Stimulated activated CD4-positive, alpha-beta T cell treated with anti-CD3 and anti-CD28 coated beads, Interleukin-4, amount 100 ng/mL, for 4 hours (primary cell): Measurements from ENCODE around the gene ZNF850.
A peak's percentile ranks its signal among the peaks of the same experiment; 100 is the strongest.
"Not testable (repeated sequence)": the region's sequence is repeated elsewhere in the genome, so short reads cannot be mapped to it uniquely, and the experiment has no call there.

Experiments used
- DNase-seq, 2 experiments: peaks; one replicate each; pipeline ENCODE4 v3.0.0-alpha.2; 2020

The ZNF850 gene

GRCh38 chr19:36772311-36773222 lies at the start of gene ZNF850:
TSS of gene ZNF850 (minus strand) at chr19:36772807. CDS start at chr19:36762606, 10,201 bp downstream.
- peak; percentile 91 to 93 for DNase-seq

- DNase-seq, result no peak
Observed at GRCh38 chr19:36821758-36822157, 49.2 kb upstream of the ZNF850 start.

- no peak for DNase-seq
Observed at GRCh38 chr19:36819130-36819630, 46.6 kb upstream of the ZNF850 start.

- DNase-seq, result no peak
Observed at GRCh38 chr19:36807029-36807428, 34.4 kb upstream of the ZNF850 start.

GRCh38 chr19:36805364-36805763 lies 32.8 kb upstream of the ZNF850 start:
- no peak for DNase-seq

GRCh38 chr19:36797786-36798108 lies 25.1 kb upstream of the ZNF850 start:
- DNase-seq, result no peak

GRCh38 chr19:36796714-36796992 lies 24.0 kb upstream of the ZNF850 start:
- no peak for DNase-seq

- peak in 1 of 2 experiments; percentile 9 for DNase-seq
Observed at GRCh38 chr19:36791420-36792141, 19.0 kb upstream of the ZNF850 start.

- DNase-seq, result no peak
Observed at GRCh38 chr19:36775768-36776167, 3.2 kb upstream of the ZNF850 start.

- DNase-seq, result no peak
Observed at GRCh38 chr19:36773223-36773579, 594 bp upstream of the ZNF850 start.

GRCh38 chr19:36771261-36772231 lies 1.1 kb downstream of the ZNF850 start:
- peak in 1 of 2 experiments; percentile 26 for DNase-seq

- DNase-seq, result no peak
Observed at GRCh38 chr19:36750066-36750691, 22.4 kb downstream of the ZNF850 start.

- not testable (repeated sequence) for DNase-seq
Observed at GRCh38 chr19:36749613-36750012, 23.0 kb downstream of the ZNF850 start.

- DNase-seq, result no peak
Observed at GRCh38 chr19:36748431-36749275, 24.0 kb downstream of the ZNF850 start.

GRCh38 chr19:36747750-36748149 lies 24.9 kb downstream of the ZNF850 start:
- DNase-seq, result no peak

- DNase-seq, result no peak
Observed at GRCh38 chr19:36745870-36746269, 26.7 kb downstream of the ZNF850 start.

- DNase-seq, result not testable (repeated sequence)
Observed at GRCh38 chr19:36736166-36736565, 36.4 kb downstream of the ZNF850 start.

GRCh38 chr19:36719687-36720556 lies 52.7 kb downstream of the ZNF850 start:
- no peak for DNase-seq

GRCh38 chr19:36709423-36709822 lies 63.2 kb downstream of the ZNF850 start:
- DNase-seq, result no peak

GRCh38 chr19:36707134-36707533 lies 65.5 kb downstream of the ZNF850 start:
- no peak for DNase-seq
